GM12878 (cell line): Measurements from ENCODE around the gene PRCD.

Experiments
- CHD4 ChIP-seq: fragments of 200-600 bp; sonication (generic); IDR thresholded peaks from 2 replicates; pipeline ENCODE4 v1.6.1; 2016; ENCODE audit warnings: mild to moderate bottlenecking
- CREB1 ChIP-seq: IDR thresholded peaks from 2 replicates; pipeline ENCODE4 v1.6.1; 2012; ENCODE audit warnings: low read depth, mild to moderate bottlenecking, inconsistent platforms
- CTCF ChIP-seq, 3 experiments: IDR thresholded peaks in 2 of 3; conservative IDR thresholded peaks in 1 of 3; 2 replicates each; pipeline ENCODE4 v1.5.1; 2011; ENCODE audit warnings: low read depth in 3 of 3, low read length in 3 of 3, mild to moderate bottlenecking in 3 of 3, control low read depth in 2 of 3, moderate library complexity in 2 of 3, inconsistent platforms in 1 of 3, mixed read lengths in 1 of 3; ENCODE audit not compliant: control insufficient read depth in 2 of 3, insufficient read depth in 1 of 3; ENCODE audit errors: extremely low read depth in 1 of 3
- JUNB ChIP-seq: IDR thresholded peaks from 2 replicates; pipeline ENCODE4 v1.6.1; 2016; ENCODE audit warnings: antibody characterized with exemption, mild to moderate bottlenecking
- JUND ChIP-seq: IDR thresholded peaks from 2 replicates; pipeline ENCODE4 v1.6.1; 2012; ENCODE audit warnings: low read depth, mild to moderate bottlenecking, low read length, improper control_type of control experiment, moderate library complexity
- PBX3 ChIP-seq: IDR thresholded peaks from 2 replicates; pipeline ENCODE4 v1.6.1; 2011; ENCODE audit warnings: mild to moderate bottlenecking, low read depth, low read length, moderate library complexity; ENCODE audit not compliant: insufficient replicate concordance
- POLR2AphosphoS5 ChIP-seq: IDR thresholded peaks from 2 replicates; pipeline ENCODE4 v1.6.1; 2011; ENCODE audit warnings: mild to moderate bottlenecking, low read length, inconsistent platforms
- RAD21 ChIP-seq: IDR thresholded peaks from 2 replicates; pipeline ENCODE4 v1.6.1; 2011; ENCODE audit warnings: mild to moderate bottlenecking, low read depth, low read length, moderate library complexity; ENCODE audit not compliant: insufficient read depth
- ZNF687 ChIP-seq: fragments of 450-650 bp; IDR thresholded peaks from 2 replicates; pipeline ENCODE4 v1.6.1; 2017; ENCODE audit warnings: mild to moderate bottlenecking, moderate library complexity

GRCh38 chr17:76579281-76579680, 39.4 kb downstream of the PRCD start:
- TF ChIP-seq CREB1 (no peak), RAD21 (no peak), CTCF (IDR thresholded peaks at IDR 0.05 in 2 of 3, conservative IDR thresholded peaks at IDR 0.05 in 1 of 3; ENCODE audit: control insufficient read depth in 2 of 3, extremely low read depth in 1 of 3, insufficient read depth in 1 of 3, low read depth in 3 of 3, low read length in 3 of 3) (no peak), ZNF687 (no peak), JUND (no peak), JUNB (no peak; the same call in 1 of the 2 replicates), PBX3 (no peak), CHD4 (no peak), POLR2AphosphoS5 (no peak)
